Thyroid gland (tissue), 4 donors: ENCODE results near the gene EML6.

ENCODE experiments used
- POLR2A ChIP-seq, 2 donors: fragments of 450-650 bp; IDR thresholded peaks; one replicate each; pipeline ENCODE4 v1.6.1; 2017; ENCODE audit warnings: antibody characterized with exemption in 2 of 2, mild to moderate bottlenecking in 2 of 2, moderate library complexity in 1 of 2
- TF ChIP-seq, protein P1 (sequence below), 6 experiments: fragments of 200-600 bp in 3 of 6; fragments of 450-650 bp in 3 of 6; sonication (generic) in 3 of 6; IDR thresholded peaks; one replicate each; pipeline ENCODE4 v1.5.1; 2016 to 2019; ENCODE audit warnings: antibody characterized with exemption in 6 of 6, mild to moderate bottlenecking in 2 of 6, inconsistent platforms in 1 of 6, moderate library complexity in 1 of 6

DNA sequence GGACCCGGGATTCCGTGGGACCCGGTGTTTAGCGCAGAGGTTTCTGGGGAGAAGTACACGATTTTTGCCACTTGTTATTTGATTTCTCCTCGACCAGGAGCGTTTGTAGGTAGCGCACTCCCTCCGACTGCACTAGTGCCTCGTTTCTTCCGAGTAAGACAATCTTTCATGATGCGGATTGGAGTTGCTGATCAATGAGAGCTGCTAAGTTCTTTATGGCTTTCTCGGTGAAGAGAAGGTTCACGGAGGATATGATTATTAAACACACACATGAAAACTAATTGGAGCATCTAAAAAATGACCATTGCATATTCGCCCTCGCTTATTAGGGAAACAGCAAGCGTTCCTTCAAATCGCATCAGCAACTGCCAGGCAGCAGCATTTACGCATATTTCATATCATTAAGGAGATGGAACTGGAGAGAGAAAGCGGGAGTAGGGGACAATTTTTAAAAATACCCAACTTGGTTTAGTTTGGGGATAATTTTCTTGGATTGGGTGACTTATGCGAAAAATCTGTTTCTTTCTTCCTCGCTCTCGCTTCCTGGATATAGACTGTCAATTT is 616 bp downstream of the EML6 start:
- TF ChIP-seq, protein P1, sequence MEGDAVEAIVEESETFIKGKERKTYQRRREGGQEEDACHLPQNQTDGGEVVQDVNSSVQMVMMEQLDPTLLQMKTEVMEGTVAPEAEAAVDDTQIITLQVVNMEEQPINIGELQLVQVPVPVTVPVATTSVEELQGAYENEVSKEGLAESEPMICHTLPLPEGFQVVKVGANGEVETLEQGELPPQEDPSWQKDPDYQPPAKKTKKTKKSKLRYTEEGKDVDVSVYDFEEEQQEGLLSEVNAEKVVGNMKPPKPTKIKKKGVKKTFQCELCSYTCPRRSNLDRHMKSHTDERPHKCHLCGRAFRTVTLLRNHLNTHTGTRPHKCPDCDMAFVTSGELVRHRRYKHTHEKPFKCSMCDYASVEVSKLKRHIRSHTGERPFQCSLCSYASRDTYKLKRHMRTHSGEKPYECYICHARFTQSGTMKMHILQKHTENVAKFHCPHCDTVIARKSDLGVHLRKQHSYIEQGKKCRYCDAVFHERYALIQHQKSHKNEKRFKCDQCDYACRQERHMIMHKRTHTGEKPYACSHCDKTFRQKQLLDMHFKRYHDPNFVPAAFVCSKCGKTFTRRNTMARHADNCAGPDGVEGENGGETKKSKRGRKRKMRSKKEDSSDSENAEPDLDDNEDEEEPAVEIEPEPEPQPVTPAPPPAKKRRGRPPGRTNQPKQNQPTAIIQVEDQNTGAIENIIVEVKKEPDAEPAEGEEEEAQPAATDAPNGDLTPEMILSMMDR (IDR thresholded peaks at IDR 0.05): no peak
- TF ChIP-seq POLR2A (IDR thresholded peaks at IDR 0.05): no peak
